ENCODE measurements around the gene AIG1. TPM values are rescaled to one million over a fixed set of nuclear protein-coding genes. Genes with fewer than 3 reads are reported as not detected.

Gene AIG1
- total RNA-seq, 1 donor = 70.9 TPM

GRCh38 chr6:143061597-143062385, 1.1 kb downstream of the AIG1 start:
- H3K4me1 ChIP-seq (ENCODE audit: insufficient read depth, low read length) = peaks cover 18% of the 10 kb centered on the region
- H3K36me3 ChIP-seq (ENCODE audit: insufficient read depth, low read length) = no peaks in the 10 kb centered on the region
- peak overlapping the region; percentile 91 for H3K4me3 ChIP-seq (ENCODE audit: insufficient read depth, low read length)
- H3K79me2 ChIP-seq (ENCODE audit: insufficient read depth, low read length) = peaks cover 10% of the 10 kb centered on the region
- H3K9me3 ChIP-seq (ENCODE audit: low read depth, low read length) = no peaks in the 10 kb centered on the region
- peak overlapping the region; percentile 74 for H3K27ac ChIP-seq (ENCODE audit: low read depth, low read length)
- no peak overlapping the region for H2AFZ ChIP-seq (ENCODE audit: low read length)
- TF ChIP-seq CTCF (IDR thresholded peaks at IDR 0.05; ENCODE audit: extremely low read depth, low read depth, low read length) = no peak
- peak overlapping the region; percentile 87 for H3K4me2 ChIP-seq (ENCODE audit: insufficient read depth, low read length)
- H4K20me1 ChIP-seq (ENCODE audit: insufficient read depth, low read length) = no peaks in the 10 kb centered on the region
- no peak for DNase-seq (ENCODE audit: insufficient read length, low spot score, missing footprints)
- no peaks in the 10 kb centered on the region for H3K27me3 ChIP-seq (ENCODE audit: insufficient read depth, low read length)

DNA sequence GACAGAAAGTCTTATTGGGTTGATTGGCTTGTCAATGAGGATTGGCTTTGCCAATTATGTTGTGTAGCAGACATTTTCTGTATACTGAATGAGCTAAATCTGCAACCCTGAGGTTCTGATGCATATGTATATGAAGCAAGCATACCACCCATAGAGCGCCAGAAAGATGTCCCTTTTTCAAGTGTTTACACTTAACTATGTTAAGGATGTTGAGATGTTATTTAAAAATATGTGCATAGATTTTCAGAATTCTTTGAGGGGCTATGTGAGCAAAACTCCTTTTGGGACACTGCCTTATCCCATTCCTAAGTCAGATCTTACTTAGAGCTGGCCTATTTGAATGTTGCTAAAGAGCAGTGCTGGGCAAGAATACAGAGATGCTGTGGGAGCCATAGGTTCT, 1.9 kb downstream of the AIG1 start:
- H3K36me3 ChIP-seq (ENCODE audit: insufficient read depth, low read length) = no peaks in the 10 kb centered on the region
- no peak overlapping the region for H3K4me3 ChIP-seq (ENCODE audit: insufficient read depth, low read length)
- no peak for DNase-seq (ENCODE audit: insufficient read length, low spot score, missing footprints)
- peaks cover 25% of the 10 kb centered on the region for H3K4me1 ChIP-seq (ENCODE audit: insufficient read depth, low read length)
- TF ChIP-seq CTCF (IDR thresholded peaks at IDR 0.05; ENCODE audit: extremely low read depth, low read depth, low read length) = no peak
- H4K20me1 ChIP-seq (ENCODE audit: insufficient read depth, low read length) = no peaks in the 10 kb centered on the region
- H3K27ac ChIP-seq (ENCODE audit: low read depth, low read length) = no peak overlapping the region
- no peak overlapping the region for H2AFZ ChIP-seq (ENCODE audit: low read length)
- H3K9me3 ChIP-seq (ENCODE audit: low read depth, low read length) = no peaks in the 10 kb centered on the region
- H3K27me3 ChIP-seq (ENCODE audit: insufficient read depth, low read length) = no peaks in the 10 kb centered on the region
- H3K79me2 ChIP-seq (ENCODE audit: insufficient read depth, low read length) = peaks cover 10% of the 10 kb centered on the region
- no peak overlapping the region for H3K4me2 ChIP-seq (ENCODE audit: insufficient read depth, low read length)

DNA sequence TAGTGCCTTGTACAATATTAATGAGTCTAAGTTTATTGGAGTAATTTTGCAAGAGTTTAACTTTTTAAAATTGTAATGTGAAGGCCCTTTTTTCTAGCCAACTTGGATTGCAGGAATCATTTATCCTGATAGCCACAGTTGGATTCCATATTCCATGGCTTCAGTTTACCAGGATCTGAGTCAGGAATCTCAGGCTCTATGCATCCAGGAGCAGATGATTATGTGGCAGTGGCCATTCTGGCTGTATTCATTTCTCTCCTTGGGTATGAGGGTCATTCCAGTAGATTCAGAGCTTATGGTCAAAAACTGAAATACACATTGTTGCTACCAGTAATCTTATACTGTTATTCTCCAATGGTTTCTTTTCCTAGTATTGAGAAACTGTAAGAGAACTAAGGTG, 2.9 kb downstream of the AIG1 start:
- Histone ChIP-seq H3K27me3 (ENCODE audit: insufficient read depth, low read length) (no peaks in the 10 kb centered on the region), H3K79me2 (ENCODE audit: insufficient read depth, low read length) (peaks cover 10% of the 10 kb centered on the region), H3K9me3 (ENCODE audit: low read depth, low read length) (no peaks in the 10 kb centered on the region), H3K27ac (ENCODE audit: low read depth, low read length) (no peak overlapping the region), H3K4me2 (ENCODE audit: insufficient read depth, low read length) (no peak overlapping the region), H2AFZ (ENCODE audit: low read length) (no peak overlapping the region), H3K36me3 (ENCODE audit: insufficient read depth, low read length) (no peaks in the 10 kb centered on the region), H4K20me1 (ENCODE audit: insufficient read depth, low read length) (no peaks in the 10 kb centered on the region), H3K4me1 (ENCODE audit: insufficient read depth, low read length) (peaks cover 34% of the 10 kb centered on the region), H3K4me3 (ENCODE audit: insufficient read depth, low read length) (no peak overlapping the region)
- TF ChIP-seq CTCF (IDR thresholded peaks at IDR 0.05; ENCODE audit: extremely low read depth, low read depth, low read length) = no peak
- DNase-seq (ENCODE audit: insufficient read length, low spot score, missing footprints) = peak; percentile 69

- no peak for DNase-seq (ENCODE audit: insufficient read length, low spot score, missing footprints)
- Histone ChIP-seq H3K36me3 (ENCODE audit: insufficient read depth, low read length) (no peaks in the 10 kb centered on the region), H3K79me2 (ENCODE audit: insufficient read depth, low read length) (peaks cover 14% of the 10 kb centered on the region), H3K27me3 (ENCODE audit: insufficient read depth, low read length) (no peaks in the 10 kb centered on the region), H3K4me2 (ENCODE audit: insufficient read depth, low read length) (no peak overlapping the region), H2AFZ (ENCODE audit: low read length) (no peak overlapping the region), H3K27ac (ENCODE audit: low read depth, low read length) (peak overlapping the region; percentile 30), H4K20me1 (ENCODE audit: insufficient read depth, low read length) (no peaks in the 10 kb centered on the region), H3K9me3 (ENCODE audit: low read depth, low read length) (no peaks in the 10 kb centered on the region), H3K4me1 (ENCODE audit: insufficient read depth, low read length) (peaks cover 32% of the 10 kb centered on the region), H3K4me3 (ENCODE audit: insufficient read depth, low read length) (no peak overlapping the region)
- no peak for TF ChIP-seq CTCF (IDR thresholded peaks at IDR 0.05; ENCODE audit: extremely low read depth, low read depth, low read length)
These were observed 3.6 kb downstream of the AIG1 start for GRCh38 chr6:143064271-143064670.
